CD4-positive, alpha-beta memory T cell (primary cell): ENCODE data around the gene ARHGEF37. TPM values are rescaled to one million over a fixed set of nuclear protein-coding genes. Genes with fewer than 3 reads are reported as not detected.

Experiments
- CTCF ChIA-PET: fragments of 350-600 bp; sonication (Branson Sonifier 250); formaldehyde crosslinking; loops from one replicate; lab custom pipeline; 2021; ENCODE audit warnings: inconsistent platforms; ENCODE audit not compliant: partially characterized antibody; lab: Charles Lee
- POLR2A ChIA-PET: fragments of 350-600 bp; sonication (Branson Sonifier 250); formaldehyde crosslinking; loops from one replicate; lab custom pipeline; 2021; ENCODE audit not compliant: partially characterized antibody; lab: Charles Lee
- DNase-seq, 5 donors: peaks; one replicate each; pipeline versions ENCODE4 v3.0.0 to v3.0.0-alpha.2; 2020 to 2022; ENCODE audit warnings: mixed read lengths in 1 of 5
- H3K27ac ChIP-seq: one replicate; pipeline ENCODE4 v1.7.0; 2013; ENCODE audit warnings: low read depth, low read length
- H3K27me3 ChIP-seq: 2 replicates; pipeline ENCODE4 v1.7.0; 2013; ENCODE audit warnings: mild to moderate bottlenecking, low read length, moderate library complexity; ENCODE audit not compliant: insufficient read depth
- H3K36me3 ChIP-seq: 2 replicates; pipeline ENCODE4 v1.7.0; 2013; ENCODE audit warnings: mild to moderate bottlenecking, low read length, moderate library complexity; ENCODE audit not compliant: insufficient read depth
- H3K4me1 ChIP-seq: 2 replicates; pipeline ENCODE4 v1.7.0; 2013; ENCODE audit warnings: mild to moderate bottlenecking, low read length, moderate library complexity; ENCODE audit not compliant: insufficient read depth
- H3K4me3 ChIP-seq, 2 donors: one replicate each; pipeline ENCODE4 v1.7.0; 2013; ENCODE audit warnings: low read length in 2 of 2, mild to moderate bottlenecking in 1 of 2
- H3K9me3 ChIP-seq, 2 donors: one replicate each; pipeline ENCODE4 v1.7.0; 2013; ENCODE audit warnings: low read length in 2 of 2, control low read depth in 1 of 2; ENCODE audit not compliant: control insufficient read depth in 1 of 2
- H3K27ac Mint-ChIP-seq, 7 donors: one replicate each; pipeline ENCODE4 v1.8.0; 2020 to 2021; ENCODE audit warnings: mixed read lengths in 7 of 7, mild to moderate bottlenecking in 6 of 7, inconsistent platforms in 3 of 7, moderate library complexity in 3 of 7
- H3K27me3 Mint-ChIP-seq, 2 donors: one replicate each; pipeline ENCODE4 v1.8.0; 2020 to 2021; ENCODE audit warnings: mixed read lengths in 2 of 2
- H3K36me3 Mint-ChIP-seq, 2 donors: one replicate each; pipeline ENCODE4 v1.8.0; 2020 to 2021; ENCODE audit warnings: mixed read lengths in 2 of 2, inconsistent platforms in 1 of 2, mild to moderate bottlenecking in 1 of 2
- H3K4me1 Mint-ChIP-seq, 4 donors: one replicate each; pipeline ENCODE4 v1.8.0; 2020 to 2021; ENCODE audit warnings: mixed read lengths in 4 of 4, mild to moderate bottlenecking in 1 of 4
- H3K4me3 Mint-ChIP-seq, 8 donors: one replicate each; pipeline ENCODE4 v1.8.0; 2020 to 2021; ENCODE audit warnings: mixed read lengths in 8 of 8, mild to moderate bottlenecking in 7 of 8, moderate library complexity in 6 of 8, inconsistent platforms in 3 of 8
- H3K9me3 Mint-ChIP-seq, 8 donors: one replicate each; pipeline ENCODE4 v1.8.0; 2020 to 2021; ENCODE audit warnings: mixed read lengths in 8 of 8, mild to moderate bottlenecking in 5 of 8, inconsistent platforms in 3 of 8, moderate library complexity in 1 of 8
- intact Hi-C: fragments of 100-400 bp; cut with micrococcal nuclease; formaldehyde crosslinking; loops from one replicate; pipeline ENCODE4 v1.15.1; 2023
- polyA plus RNA-seq, 2 donors: library from polyadenylated mRNA; unstranded; fragments of 300-500 nt; fragmentation: Illumina TruSeq; gene quantifications; one replicate each; pipeline ENCODE4 v1.2.3, GENCODE V29; 2021
- total RNA-seq, 2 experiments: library from RNA; stranded (reverse); gene quantifications; one replicate each; pipeline ENCODE4 v1.2.3, GENCODE V29; 2021

Gene ARHGEF37
- total and polyA plus RNA-seq, 4 experiments from 2014 or later: 0.96 to 1.3 TPM; not detected in 2

- no peaks in the 10 kb centered on the region for H3K9me3 ChIP-seq
- H3K27me3 Mint-ChIP-seq: peaks cover 0 to 2% of the 10 kb centered on the region in 2 donors
- H3K9me3 Mint-ChIP-seq: no peaks in the 10 kb centered on the region
- DNase-seq: peak in 2 of 5 donors; percentile 13 to 25
- H3K36me3 Mint-ChIP-seq: no peaks in the 10 kb centered on the region
- H3K27ac Mint-ChIP-seq: peak overlapping the region in 4 of 7 donors; percentile 65 to 87 (median 74)
- H3K4me1 ChIP-seq: peaks cover 15% of the 10 kb centered on the region
- H3K36me3 ChIP-seq: no peaks in the 10 kb centered on the region
- CTCF ChIA-PET: interaction anchor here (0.7 to 2.6 kb wide), 6 partner anchors 11 to 196 kb away, joined by 3 to 13 read pairs (median 4); no protein-coding TSS in a partner anchor
- no peak overlapping the region for H3K4me3 ChIP-seq
- H3K27ac ChIP-seq: no peak overlapping the region
- no peak overlapping the region for H3K4me3 Mint-ChIP-seq
- POLR2A ChIA-PET: interaction anchor here (0.9 to 1.2 kb wide), 3 partner anchors 10 to 215 kb away, joined by 3 read pairs; no protein-coding TSS in a partner anchor
- H3K4me1 Mint-ChIP-seq: peaks cover 0 to 20% (median 15%) of the 10 kb centered on the region in 4 donors
- intact Hi-C loops: no loop called here
- H3K27me3 ChIP-seq: no peaks in the 10 kb centered on the region
Observed at GRCh38 chr5:149576021-149576420, 5.3 kb upstream of the ARHGEF37 start.

GRCh38 chr5:149578896-149579295 is 2.4 kb upstream of the ARHGEF37 start:
- peaks cover 19% of the 10 kb centered on the region for H3K4me1 ChIP-seq
- Mint-ChIP-seq H3K27ac (no peak overlapping the region), H3K36me3 (no peaks in the 10 kb centered on the region), H3K4me1 (peaks cover 0 to 20% (median 15%) of the 10 kb centered on the region in 4 donors), H3K4me3 (no peak overlapping the region), H3K27me3 (peaks cover 2 to 4% of the 10 kb centered on the region in 2 donors), H3K9me3 (no peaks in the 10 kb centered on the region)
- ChIA-PET CTCF (interaction anchor here (1.0 to 1.9 kb wide), 4 partner anchors 14 to 207 kb away, joined by 3 to 12 read pairs (median 4); no protein-coding TSS in a partner anchor), POLR2A (no interaction called here)
- no peak overlapping the region for H3K4me3 ChIP-seq
- DNase-seq: no peak
- intact Hi-C loops: no loop called here
- H3K36me3 ChIP-seq: no peaks in the 10 kb centered on the region
- no peaks in the 10 kb centered on the region for H3K9me3 ChIP-seq
- H3K27me3 ChIP-seq: no peaks in the 10 kb centered on the region
- H3K27ac ChIP-seq: no peak overlapping the region

- Histone ChIP-seq H3K4me1 (peaks cover 17% of the 10 kb centered on the region), H3K4me3 (peak overlapping the region in 1 of 2 donors; percentile 55), H3K27me3 (no peaks in the 10 kb centered on the region), H3K36me3 (no peaks in the 10 kb centered on the region), H3K9me3 (no peaks in the 10 kb centered on the region), H3K27ac (no peak overlapping the region)
- intact Hi-C loops: no loop called here
- ChIA-PET POLR2A (interaction anchor here (1.2 kb wide), 1 partner anchor 30 kb away, joined by 5 read pairs; the partner anchor contains the start of gene CSNK1A1), CTCF (interaction anchor here (1.0 to 1.1 kb wide), 2 partner anchors 56 to 141 kb away, joined by 3 to 4 read pairs; no protein-coding TSS in a partner anchor)
- peak overlapping the region; percentile 72 to 88 (median 82) for H3K4me3 Mint-ChIP-seq
- DNase-seq: no peak
- H3K36me3 Mint-ChIP-seq: no peaks in the 10 kb centered on the region
- H3K27me3 Mint-ChIP-seq: peaks cover 2 to 4% of the 10 kb centered on the region in 2 donors
- no peaks in the 10 kb centered on the region for H3K9me3 Mint-ChIP-seq
- H3K27ac Mint-ChIP-seq: peak overlapping the region in 1 of 7 donors; percentile 68
- peaks cover 0 to 20% (median 14%) of the 10 kb centered on the region in 4 donors for H3K4me1 Mint-ChIP-seq
Observed at GRCh38 chr5:149580808-149581191, 498 bp upstream of the ARHGEF37 start.

GRCh38 chr5:149581931-149582768 is 852 bp downstream of the ARHGEF37 start:
- H3K4me3 ChIP-seq: no peak overlapping the region
- H3K27me3 ChIP-seq: no peaks in the 10 kb centered on the region
- no peaks in the 10 kb centered on the region for H3K9me3 ChIP-seq
- H3K36me3 ChIP-seq: no peaks in the 10 kb centered on the region
- Mint-ChIP-seq H3K4me3 (peak overlapping the region; percentile 63 to 86 (median 78)), H3K4me1 (peaks cover 0 to 7% (median 5%) of the 10 kb centered on the region in 4 donors), H3K27ac (peak overlapping the region in 2 of 7 donors; percentile 25 to 29), H3K27me3 (peaks cover 2 to 4% of the 10 kb centered on the region in 2 donors), H3K9me3 (no peaks in the 10 kb centered on the region), H3K36me3 (no peaks in the 10 kb centered on the region)
- H3K27ac ChIP-seq: no peak overlapping the region
- DNase-seq: no peak
- peaks cover 10% of the 10 kb centered on the region for H3K4me1 ChIP-seq
- CTCF ChIA-PET: interaction anchor here (0.5 to 1.0 kb wide), 2 partner anchors 17 to 197 kb away, joined by 3 read pairs; no protein-coding TSS in a partner anchor
- intact Hi-C loops: no loop called here
- POLR2A ChIA-PET: interaction anchor here (0.6 to 1.2 kb wide), 2 partner anchors 31 to 228 kb away, joined by 3 to 5 read pairs; partner anchors contain the start of gene CSNK1A1

GRCh38 chr5:149583394-149583793 is 2.1 kb downstream of the ARHGEF37 start:
- ChIA-PET POLR2A (no interaction called here), CTCF (no interaction called here)
- peaks cover 0 to 7% (median 5%) of the 10 kb centered on the region in 4 donors for H3K4me1 Mint-ChIP-seq
- Histone ChIP-seq H3K27ac (no peak overlapping the region), H3K27me3 (no peaks in the 10 kb centered on the region), H3K4me1 (peaks cover 10% of the 10 kb centered on the region), H3K4me3 (no peak overlapping the region), H3K36me3 (no peaks in the 10 kb centered on the region), H3K9me3 (no peaks in the 10 kb centered on the region)
- H3K36me3 Mint-ChIP-seq: no peaks in the 10 kb centered on the region
- DNase-seq: no peak
- H3K4me3 Mint-ChIP-seq: no peak overlapping the region
- peaks cover 2 to 4% of the 10 kb centered on the region in 2 donors for H3K27me3 Mint-ChIP-seq
- H3K27ac Mint-ChIP-seq: no peak overlapping the region
- H3K9me3 Mint-ChIP-seq: no peaks in the 10 kb centered on the region
- intact Hi-C loops: no loop called here

GRCh38 chr5:149584121-149584520 is 2.8 kb downstream of the ARHGEF37 start:
- H3K27ac Mint-ChIP-seq: no peak overlapping the region
- CTCF ChIA-PET: no interaction called here
- Histone ChIP-seq H3K4me1 (peaks cover 10% of the 10 kb centered on the region), H3K4me3 (no peak overlapping the region), H3K9me3 (no peaks in the 10 kb centered on the region), H3K36me3 (no peaks in the 10 kb centered on the region), H3K27me3 (no peaks in the 10 kb centered on the region), H3K27ac (no peak overlapping the region)
- H3K4me3 Mint-ChIP-seq: no peak overlapping the region
- POLR2A ChIA-PET: no interaction called here
- intact Hi-C loops: no loop called here
- H3K36me3 Mint-ChIP-seq: no peaks in the 10 kb centered on the region
- H3K27me3 Mint-ChIP-seq: peaks cover 2 to 4% of the 10 kb centered on the region in 2 donors
- peaks cover 0 to 7% (median 5%) of the 10 kb centered on the region in 4 donors for H3K4me1 Mint-ChIP-seq
- no peaks in the 10 kb centered on the region for H3K9me3 Mint-ChIP-seq
- no peak for DNase-seq

- POLR2A ChIA-PET: no interaction called here
- Histone ChIP-seq H3K36me3 (no peaks in the 10 kb centered on the region), H3K4me1 (peaks cover 5% of the 10 kb centered on the region), H3K27me3 (no peaks in the 10 kb centered on the region), H3K9me3 (no peaks in the 10 kb centered on the region), H3K4me3 (no peak overlapping the region), H3K27ac (no peak overlapping the region)
- intact Hi-C loops: no loop called here
- Mint-ChIP-seq H3K27me3 (peaks cover 0 to 4% of the 10 kb centered on the region in 2 donors), H3K9me3 (no peaks in the 10 kb centered on the region), H3K4me3 (no peak overlapping the region), H3K27ac (no peak overlapping the region), H3K36me3 (no peaks in the 10 kb centered on the region), H3K4me1 (peaks cover 0 to 2% (median under 1%) of the 10 kb centered on the region in 4 donors)
- CTCF ChIA-PET: no interaction called here
- DNase-seq: no peak
Observed at GRCh38 chr5:149585910-149586309, 4.6 kb downstream of the ARHGEF37 start.
